ENCODE measurements around the gene SIK3. TPM values are rescaled to one million over a fixed set of nuclear protein-coding genes. Genes with fewer than 3 reads are reported as not detected.

The SIK3 gene
- total RNA-seq, 1 experiment from 2014 or later, result 14.5 TPM

DNA sequence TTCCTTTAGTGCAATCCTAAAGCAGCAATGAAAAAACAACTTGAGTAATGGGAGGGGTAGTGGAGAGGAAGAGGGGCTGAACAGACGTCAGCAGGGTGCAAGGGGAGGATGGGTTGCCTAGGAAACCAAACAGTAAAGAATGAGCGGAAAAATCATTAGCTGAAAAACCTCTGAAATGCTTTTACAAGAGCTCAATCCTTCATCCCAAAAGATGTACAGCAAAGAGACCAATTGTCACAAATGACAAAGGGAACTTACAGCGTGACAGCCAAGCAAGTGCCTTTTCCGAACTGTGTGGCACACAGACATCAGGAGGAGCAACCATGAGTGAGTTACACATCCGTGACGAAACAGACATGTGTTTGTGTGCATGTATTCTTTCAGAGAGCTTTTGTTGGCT, 104.6 kb downstream of the SIK3 start:
- DNase-seq (no peak), ATAC-seq (no peak)
- H3K4me2 ChIP-seq (ENCODE audit: low read length), result no peak overlapping the region
- no peaks in the 10 kb centered on the region for H3K36me3 ChIP-seq (ENCODE audit: low read depth, low read length)
- H3K9me2 ChIP-seq (replicated peaks; ENCODE audit: low read length), result no peaks in the 10 kb centered on the region
- H3K79me2 ChIP-seq (ENCODE audit: low read length), result peaks cover 51% of the 10 kb centered on the region
- no peak overlapping the region for H2AFZ ChIP-seq (ENCODE audit: low read length)
- no TSS peak for BruUV-seq (replicated peaks)
- POLR2A ChIA-PET (ENCODE audit: unreplicated experiment), result no interaction called here
- CTCF ChIA-PET, result no interaction called here
- H3F3A ChIP-seq (ENCODE audit: low read length, unreplicated experiment), result no peaks in the 10 kb centered on the region
- no peaks in the 10 kb centered on the region for H3K27me3 ChIP-seq (ENCODE audit: low read length)
- no peaks in the 10 kb centered on the region for H4K20me1 ChIP-seq (ENCODE audit: low read length)
- intact Hi-C loops (cut with micrococcal nuclease), result no loop called here
- no peaks in the 10 kb centered on the region for H3K9me3 ChIP-seq (ENCODE audit: low read length)
- no peak overlapping the region for H3K9ac ChIP-seq (ENCODE audit: low read length)
- TF ChIP-seq, protein P1, sequence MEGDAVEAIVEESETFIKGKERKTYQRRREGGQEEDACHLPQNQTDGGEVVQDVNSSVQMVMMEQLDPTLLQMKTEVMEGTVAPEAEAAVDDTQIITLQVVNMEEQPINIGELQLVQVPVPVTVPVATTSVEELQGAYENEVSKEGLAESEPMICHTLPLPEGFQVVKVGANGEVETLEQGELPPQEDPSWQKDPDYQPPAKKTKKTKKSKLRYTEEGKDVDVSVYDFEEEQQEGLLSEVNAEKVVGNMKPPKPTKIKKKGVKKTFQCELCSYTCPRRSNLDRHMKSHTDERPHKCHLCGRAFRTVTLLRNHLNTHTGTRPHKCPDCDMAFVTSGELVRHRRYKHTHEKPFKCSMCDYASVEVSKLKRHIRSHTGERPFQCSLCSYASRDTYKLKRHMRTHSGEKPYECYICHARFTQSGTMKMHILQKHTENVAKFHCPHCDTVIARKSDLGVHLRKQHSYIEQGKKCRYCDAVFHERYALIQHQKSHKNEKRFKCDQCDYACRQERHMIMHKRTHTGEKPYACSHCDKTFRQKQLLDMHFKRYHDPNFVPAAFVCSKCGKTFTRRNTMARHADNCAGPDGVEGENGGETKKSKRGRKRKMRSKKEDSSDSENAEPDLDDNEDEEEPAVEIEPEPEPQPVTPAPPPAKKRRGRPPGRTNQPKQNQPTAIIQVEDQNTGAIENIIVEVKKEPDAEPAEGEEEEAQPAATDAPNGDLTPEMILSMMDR (conservative IDR thresholded peaks at IDR 0.05; ENCODE audit: low read depth, low read length), result no peak
- TF ChIP-seq EZH2phosphoT487 (IDR thresholded peaks at IDR 0.05; ENCODE audit: borderline replicate concordance, low read length) (no peak), EZH2 (IDR thresholded peaks at IDR 0.05; ENCODE audit: low read length, unreplicated experiment) (no peak)
- H3K4me1 ChIP-seq (ENCODE audit: insufficient read depth, low read length), result peaks cover 10% of the 10 kb centered on the region
- H3K4me3 ChIP-seq (ENCODE audit: low read length), result no peak overlapping the region
- no peak overlapping the region for H3K27ac ChIP-seq (ENCODE audit: low read length)

GRCh38 chr11:116991491-116991890, 106.7 kb downstream of the SIK3 start:
- Histone ChIP-seq H3K27me3 (ENCODE audit: low read length) (no peaks in the 10 kb centered on the region), H3K9me3 (ENCODE audit: low read length) (no peaks in the 10 kb centered on the region), H3K4me1 (ENCODE audit: insufficient read depth, low read length) (peaks cover 24% of the 10 kb centered on the region), H3K4me3 (ENCODE audit: low read length) (no peak overlapping the region), H3K36me3 (ENCODE audit: low read depth, low read length) (no peaks in the 10 kb centered on the region), H3K4me2 (ENCODE audit: low read length) (no peak overlapping the region), H4K20me1 (ENCODE audit: low read length) (no peaks in the 10 kb centered on the region), H2AFZ (ENCODE audit: low read length) (no peak overlapping the region), H3F3A (ENCODE audit: low read length, unreplicated experiment) (peaks cover 9% of the 10 kb centered on the region), H3K79me2 (ENCODE audit: low read length) (peaks cover 56% of the 10 kb centered on the region), H3K9me2 (replicated peaks; ENCODE audit: low read length) (no peaks in the 10 kb centered on the region), H3K27ac (ENCODE audit: low read length) (no peak overlapping the region), H3K9ac (ENCODE audit: low read length) (no peak overlapping the region)
- intact Hi-C loops (cut with micrococcal nuclease), result no loop called here
- TF ChIP-seq EZH2phosphoT487 (IDR thresholded peaks at IDR 0.05; ENCODE audit: borderline replicate concordance, low read length), result no peak
- TF ChIP-seq, protein P1 (conservative IDR thresholded peaks at IDR 0.05; ENCODE audit: low read depth, low read length), result no peak
- no peak for TF ChIP-seq EZH2 (IDR thresholded peaks at IDR 0.05; ENCODE audit: low read length, unreplicated experiment)
- BruUV-seq (replicated peaks), result no TSS peak
- POLR2A ChIA-PET (ENCODE audit: unreplicated experiment), result no interaction called here
- no peak for DNase-seq
- ATAC-seq, result no peak
- CTCF ChIA-PET, result no interaction called here

DNA sequence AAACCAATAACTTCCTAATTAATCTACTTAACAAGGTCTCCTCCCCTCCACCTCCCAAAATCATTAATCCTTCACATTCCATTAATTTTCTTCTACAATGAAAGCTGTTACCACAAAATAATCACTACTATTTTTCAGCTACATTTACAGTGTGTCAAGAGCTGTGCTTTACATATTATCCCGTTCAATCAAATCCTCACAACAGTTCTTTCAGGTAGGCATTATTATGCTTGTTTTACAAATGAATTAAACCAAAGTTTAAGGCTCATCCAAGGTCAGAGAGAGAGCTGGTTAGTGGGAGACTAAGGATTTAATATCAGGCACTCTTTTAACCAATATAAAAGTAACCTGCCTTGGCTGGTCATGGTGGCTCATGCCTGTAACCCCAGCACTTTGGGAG, 107.4 kb downstream of the SIK3 start:
- POLR2A ChIA-PET (ENCODE audit: unreplicated experiment), result no interaction called here
- H3K36me3 ChIP-seq (ENCODE audit: low read depth, low read length), result no peaks in the 10 kb centered on the region
- CTCF ChIA-PET, result no interaction called here
- TF ChIP-seq, protein P1 (conservative IDR thresholded peaks at IDR 0.05; ENCODE audit: low read depth, low read length), result no peak
- no peak for TF ChIP-seq EZH2 (IDR thresholded peaks at IDR 0.05; ENCODE audit: low read length, unreplicated experiment)
- TF ChIP-seq EZH2phosphoT487 (IDR thresholded peaks at IDR 0.05; ENCODE audit: borderline replicate concordance, low read length), result no peak
- intact Hi-C loops (cut with micrococcal nuclease), result no loop called here
- ATAC-seq (no peak), DNase-seq (no peak)
- H3K9ac ChIP-seq (ENCODE audit: low read length), result no peak overlapping the region
- BruUV-seq (replicated peaks), result no TSS peak
- no peaks in the 10 kb centered on the region for H3K27me3 ChIP-seq (ENCODE audit: low read length)
- H4K20me1 ChIP-seq (ENCODE audit: low read length), result peaks cover 2% of the 10 kb centered on the region; the same call in 1 of the 2 replicates
- peaks cover 15% of the 10 kb centered on the region for H3F3A ChIP-seq (ENCODE audit: low read length, unreplicated experiment)
- H3K79me2 ChIP-seq (ENCODE audit: low read length), result peaks cover 57% of the 10 kb centered on the region
- no peak overlapping the region for H3K4me2 ChIP-seq (ENCODE audit: low read length)
- H3K9me3 ChIP-seq (ENCODE audit: low read length), result no peaks in the 10 kb centered on the region
- peaks cover 30% of the 10 kb centered on the region for H3K4me1 ChIP-seq (ENCODE audit: insufficient read depth, low read length)
- no peak overlapping the region for H3K27ac ChIP-seq (ENCODE audit: low read length)
- H3K4me3 ChIP-seq (ENCODE audit: low read length), result no peak overlapping the region
- no peak overlapping the region for H2AFZ ChIP-seq (ENCODE audit: low read length)
- no peaks in the 10 kb centered on the region for H3K9me2 ChIP-seq (replicated peaks; ENCODE audit: low read length)
